DMS114 treated with DMSO at 0.1 percent for 48 hours (cell line): ENCODE data around the gene GPR137.
"Not testable (repeated sequence)": the region's sequence is repeated elsewhere in the genome, so short reads cannot be mapped to it uniquely, and the experiment has no call there.

Source experiments
- DNase-seq: peaks from one replicate; lab custom pipeline; 2025; ENCODE audit not compliant: unreplicated experiment; lab: John Stamatoyannopoulos, UW

The GPR137 gene

GRCh38 chr11:64317325-64317960, 31.8 kb downstream of the GPR137 start, which contains the start of gene TRMT112:
TSS of gene TRMT112 (minus strand) at chr11:64317559. CDS start at chr11:64317526, 33 bp downstream.
- peak; percentile 96 for DNase-seq

GRCh38 chr11:64317961-64318765, 32.5 kb downstream of the GPR137 start, which contains the start of gene PRDX5:
TSS of gene PRDX5 (plus strand) at chr11:64318121. CDS start at chr11:64318216, 95 bp downstream.
- peak; percentile 93 for DNase-seq

- no peak for DNase-seq
Observed at GRCh38 chr11:64318766-64319761, 33.4 kb downstream of the GPR137 start.

- DNase-seq: no peak
Observed at GRCh38 chr11:64320556-64320955, 34.9 kb downstream of the GPR137 start.

GRCh38 chr11:64321026-64321425, 35.4 kb downstream of the GPR137 start:
- DNase-seq: no peak

GRCh38 chr11:64321533-64321932, 35.9 kb downstream of the GPR137 start:
- no peak for DNase-seq

- no peak for DNase-seq
Observed at GRCh38 chr11:64322925-64323260, 37.2 kb downstream of the GPR137 start.

- DNase-seq: no peak
Observed at GRCh38 chr11:64323373-64323772, 37.7 kb downstream of the GPR137 start.

- DNase-seq: not testable (repeated sequence)
Observed at GRCh38 chr11:64323984-64324383, 38.3 kb downstream of the GPR137 start.

- DNase-seq: no peak
Observed at GRCh38 chr11:64324692-64325469, 39.2 kb downstream of the GPR137 start.

GRCh38 chr11:64327375-64327774, 41.7 kb downstream of the GPR137 start:
- no peak for DNase-seq

- DNase-seq: no peak
Observed at GRCh38 chr11:64327993-64328392, 42.3 kb downstream of the GPR137 start.

GRCh38 chr11:64330888-64331287, 45.2 kb downstream of the GPR137 start:
- no peak for DNase-seq

GRCh38 chr11:64331569-64332371, 46.1 kb downstream of the GPR137 start:
- no peak for DNase-seq

- DNase-seq: no peak
Observed at GRCh38 chr11:64333556-64333955, 47.9 kb downstream of the GPR137 start.

GRCh38 chr11:64334764-64335735, 49.4 kb downstream of the GPR137 start:
- DNase-seq: no peak

- DNase-seq: no peak
Observed at GRCh38 chr11:64337538-64338249, 52.0 kb downstream of the GPR137 start.

GRCh38 chr11:64338716-64339115, 53.1 kb downstream of the GPR137 start:
- DNase-seq: no peak
